Activated CD4-positive, alpha-beta T cell treated with anti-CD3 and anti-CD28 coated beads, Interleukin-2, Interleukin-6, amounts not matched to agents 100 ng/mL and 50 ng/mL, durations not matched to agents 16 hours and 8 hours (primary cell): Measurements from ENCODE around the gene TAAR1.
"Not testable (repeated sequence)": the region's sequence is repeated elsewhere in the genome, so short reads cannot be mapped to it uniquely, and the experiment has no call there.

Source experiments
- DNase-seq: peaks from one replicate; pipeline ENCODE4 v3.0.0-alpha.2; 2020

The TAAR1 gene

DNA sequence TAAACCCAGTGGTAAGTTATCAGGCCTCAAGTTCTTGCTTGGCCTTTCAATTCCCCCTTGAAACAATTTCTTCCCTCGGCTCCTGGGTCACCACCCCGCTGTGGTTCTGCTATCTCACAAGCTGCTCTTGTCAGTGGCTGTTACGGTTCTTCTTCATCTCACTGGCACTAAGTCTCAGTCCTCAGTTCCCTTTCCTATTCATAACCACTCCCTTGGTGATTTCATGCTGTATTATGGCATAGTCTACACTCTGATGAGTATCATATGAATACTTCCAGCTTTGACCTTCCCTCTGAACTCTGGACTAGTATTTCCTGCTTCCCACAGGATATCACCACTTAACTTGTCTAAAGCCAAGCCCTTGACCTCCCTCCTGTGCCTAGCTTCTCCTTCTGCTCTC is 7.9 kb downstream of the TAAR1 start:
- DNase-seq: no peak

GRCh38 chr6:132650429-132650828 is 8.6 kb downstream of the TAAR1 start:
- no peak for DNase-seq

DNA sequence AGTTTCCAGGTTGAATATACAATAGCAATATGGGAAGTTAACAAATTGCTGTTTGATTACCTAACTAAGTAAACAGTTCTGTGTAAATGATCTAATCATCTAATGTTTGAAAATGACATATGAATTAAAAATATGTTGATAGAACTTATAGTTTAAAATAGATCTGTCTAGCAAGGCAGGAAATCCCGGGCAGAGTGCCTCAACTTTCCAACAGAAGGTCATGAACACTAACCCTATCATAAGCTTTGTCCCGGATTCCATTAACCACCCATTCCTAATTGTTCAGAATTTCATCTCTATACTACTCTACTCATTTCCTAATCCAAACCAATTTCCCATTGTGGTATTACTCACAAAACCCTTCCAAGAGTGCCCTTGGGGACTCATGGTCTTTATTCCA is 10.2 kb downstream of the TAAR1 start:
- DNase-seq: no peak

- DNase-seq: peak; percentile 64
Observed at GRCh38 chr6:132648356-132648755, 10.6 kb downstream of the TAAR1 start.

DNA sequence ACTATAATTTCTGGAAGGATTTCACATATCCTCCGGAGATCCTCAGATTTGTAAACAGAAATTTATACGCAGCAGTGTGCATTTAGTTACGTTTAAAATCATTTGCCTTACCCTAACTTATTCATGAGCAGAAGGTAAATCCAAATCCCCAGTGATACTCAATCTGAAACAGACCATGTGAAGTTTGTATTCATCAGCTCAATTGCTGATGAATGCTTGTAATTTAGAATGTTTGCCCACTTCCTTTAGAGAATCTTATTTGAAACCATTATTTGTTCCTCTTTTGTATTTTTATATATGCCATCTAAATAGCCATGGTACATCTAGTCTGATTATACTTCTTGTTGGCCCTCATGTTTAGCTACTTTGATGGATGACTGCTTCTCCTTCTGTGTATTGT is 15.4 kb downstream of the TAAR1 start:
- no peak for DNase-seq

- DNase-seq: not testable (repeated sequence)
Observed at GRCh38 chr6:132637135-132637534, 21.8 kb downstream of the TAAR1 start.

DNA sequence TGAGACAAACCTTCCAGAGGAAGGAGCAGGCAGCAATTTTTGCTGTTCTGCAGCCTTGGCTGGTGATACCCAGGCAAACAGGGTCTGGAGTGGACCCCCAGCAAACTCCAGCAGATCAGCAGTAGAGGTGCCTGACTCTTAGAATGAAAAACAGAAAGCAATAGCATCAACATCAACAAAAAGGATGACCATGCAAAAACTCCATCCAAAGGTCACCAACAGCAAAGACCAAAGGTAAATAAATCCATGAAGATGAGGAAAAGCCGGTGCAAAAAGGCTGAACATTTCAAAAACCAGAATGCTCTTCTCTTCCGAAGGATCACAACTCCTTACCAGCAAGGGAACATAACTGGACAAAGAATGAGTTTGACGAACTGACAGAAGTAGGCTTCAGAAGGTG is 23.1 kb downstream of the TAAR1 start:
- not testable (repeated sequence) for DNase-seq

DNA sequence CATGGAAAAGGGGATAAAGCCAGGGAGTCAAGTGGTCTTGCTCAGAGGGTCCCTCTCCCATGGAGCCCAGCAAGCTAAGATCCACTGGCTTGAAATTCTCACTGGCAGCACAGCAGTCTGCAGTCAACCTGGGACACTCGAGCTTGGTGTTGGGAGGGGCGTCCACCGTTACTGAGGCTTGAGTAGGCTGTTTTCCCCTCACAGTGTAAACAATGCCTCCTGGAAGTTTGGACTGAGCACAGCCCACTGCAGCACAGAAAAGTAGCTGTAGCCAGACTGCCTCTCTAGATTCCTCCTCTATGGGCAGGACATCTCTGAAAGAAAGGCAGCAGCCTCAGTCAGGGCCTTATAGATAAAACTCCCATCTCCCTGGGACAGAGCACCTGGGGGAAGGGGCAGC is 23.7 kb downstream of the TAAR1 start:
- DNase-seq: not testable (repeated sequence)

- DNase-seq: no peak
Observed at GRCh38 chr6:132634796-132635195, 24.2 kb downstream of the TAAR1 start.

DNA sequence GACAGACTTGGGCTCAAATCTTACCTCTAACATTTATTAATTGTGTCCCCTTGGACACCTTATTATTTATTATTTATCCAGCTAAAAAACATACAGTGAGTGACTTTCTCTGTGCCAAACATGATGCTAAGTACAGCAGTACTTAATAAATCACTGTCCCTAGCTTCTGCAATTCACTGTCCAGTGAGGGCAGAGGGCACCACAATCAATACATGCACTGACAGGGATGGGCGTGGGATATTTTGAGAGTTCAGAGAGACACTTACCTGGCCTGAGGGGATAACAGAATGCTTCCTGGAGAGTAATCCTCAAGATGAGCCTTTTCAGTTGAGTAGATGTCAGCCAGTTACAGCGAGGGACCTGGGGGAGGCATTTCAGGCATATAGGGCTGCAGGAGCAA is 25.6 kb downstream of the TAAR1 start:
- no peak for DNase-seq

DNA sequence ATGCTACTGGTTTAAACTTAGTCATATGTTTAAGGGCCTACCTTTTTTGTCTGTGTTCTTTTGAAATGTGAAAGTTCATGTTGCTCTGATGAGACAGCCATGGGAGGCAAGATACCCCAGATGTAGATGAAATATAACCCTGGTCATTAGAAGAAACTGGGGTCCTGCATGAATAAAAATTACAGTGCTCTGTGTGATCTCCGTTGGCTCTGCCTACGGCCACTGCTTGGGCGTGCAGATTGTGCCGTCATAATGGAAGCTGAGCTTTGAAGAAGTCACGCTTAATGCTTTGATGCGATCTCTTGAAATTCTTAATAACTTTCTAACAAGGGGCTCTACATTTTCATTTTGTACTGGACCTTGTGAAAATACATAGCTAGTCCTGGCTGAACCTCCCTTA is 34.8 kb downstream of the TAAR1 start, which contains the start of gene TAAR2:
Gene TAAR2, minus strand, starts transcription at position 101 of the 400 bp plus-strand sequence. Its CDS starts 0 bp downstream, at position 101.
- DNase-seq: no peak

- DNase-seq: no peak
Observed at GRCh38 chr6:132623106-132623845, 35.7 kb downstream of the TAAR1 start.

DNA sequence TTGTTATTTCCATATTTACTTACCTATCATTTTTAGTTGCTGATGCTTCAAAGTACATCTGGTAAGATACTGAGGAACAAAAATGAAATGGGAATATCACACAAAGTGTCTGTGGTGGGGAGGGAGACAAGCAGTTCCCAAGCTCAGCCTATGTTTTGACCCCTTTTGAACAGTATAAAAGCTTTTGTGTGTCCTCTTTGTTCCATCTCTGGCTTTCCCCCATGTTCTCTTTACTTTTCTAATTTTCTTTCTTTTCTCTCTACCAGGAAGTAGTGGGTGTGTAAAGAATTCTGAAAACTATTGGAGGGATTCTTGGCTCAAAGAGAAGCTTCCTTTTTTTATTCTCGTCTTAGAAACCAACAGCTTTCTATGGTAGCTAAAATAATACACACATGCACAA is 42.3 kb downstream of the TAAR1 start:
- no peak for DNase-seq

- DNase-seq: no peak
Observed at GRCh38 chr6:132614554-132614953, 44.4 kb downstream of the TAAR1 start.

DNA sequence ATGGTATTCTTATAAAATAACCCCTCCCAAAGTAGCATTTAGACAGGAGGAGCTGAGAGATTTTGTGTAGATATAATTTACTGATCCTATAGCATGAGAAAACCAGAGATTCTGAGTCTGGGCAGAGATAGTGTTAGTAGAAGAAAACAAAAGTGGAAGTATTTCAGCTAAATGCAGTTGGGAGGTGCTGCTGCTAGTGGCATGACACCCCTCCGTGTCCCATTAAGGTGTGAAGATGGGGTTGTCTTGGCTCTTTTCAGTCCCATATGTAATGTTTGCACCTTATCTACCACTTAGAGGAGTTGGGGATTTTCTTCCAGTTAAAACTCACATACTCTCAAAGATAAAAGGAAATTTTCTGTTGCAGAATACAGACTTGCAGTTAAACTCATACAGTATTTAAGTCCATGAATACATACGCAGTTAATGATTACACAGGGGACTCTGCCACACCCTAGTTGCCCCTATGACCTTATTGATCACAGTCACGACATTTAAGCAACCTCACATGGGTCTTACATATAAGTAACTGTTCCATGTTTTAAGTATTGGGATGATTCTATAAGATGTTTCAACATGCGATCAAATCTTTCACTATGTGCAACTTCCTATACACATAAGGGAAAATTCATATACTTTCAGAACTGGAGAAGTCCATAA is 46.4 kb downstream of the TAAR1 start:
- no peak for DNase-seq

- no peak for DNase-seq
Observed at GRCh38 chr6:132611616-132612015, 47.4 kb downstream of the TAAR1 start.

- DNase-seq: no peak
Observed at GRCh38 chr6:132607544-132608233, 51.3 kb downstream of the TAAR1 start.

- no peak for DNase-seq
Observed at GRCh38 chr6:132604635-132605152, 54.3 kb downstream of the TAAR1 start.

- not testable (repeated sequence) for DNase-seq
Observed at GRCh38 chr6:132600900-132601299, 58.1 kb downstream of the TAAR1 start.

DNA sequence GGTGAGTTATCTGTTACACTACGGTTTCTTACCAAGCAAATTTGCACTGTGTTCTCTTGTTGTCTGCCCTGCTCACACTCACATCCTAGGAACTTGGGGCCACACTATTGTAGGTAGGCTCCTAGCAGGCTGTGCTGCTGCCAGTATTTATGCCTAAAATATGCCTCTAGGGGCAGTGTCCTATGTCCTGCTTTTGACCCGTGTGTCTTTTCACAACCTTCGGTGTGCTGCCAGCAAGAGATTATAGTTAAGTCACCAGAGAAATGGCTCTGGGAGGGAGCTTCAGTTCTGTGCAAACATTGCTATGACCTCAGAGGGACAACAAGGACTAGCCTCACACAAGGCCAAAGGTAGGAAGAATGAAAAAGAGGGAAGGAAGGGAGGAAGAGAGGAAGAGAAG is 60.5 kb downstream of the TAAR1 start:
- DNase-seq: no peak

DNA sequence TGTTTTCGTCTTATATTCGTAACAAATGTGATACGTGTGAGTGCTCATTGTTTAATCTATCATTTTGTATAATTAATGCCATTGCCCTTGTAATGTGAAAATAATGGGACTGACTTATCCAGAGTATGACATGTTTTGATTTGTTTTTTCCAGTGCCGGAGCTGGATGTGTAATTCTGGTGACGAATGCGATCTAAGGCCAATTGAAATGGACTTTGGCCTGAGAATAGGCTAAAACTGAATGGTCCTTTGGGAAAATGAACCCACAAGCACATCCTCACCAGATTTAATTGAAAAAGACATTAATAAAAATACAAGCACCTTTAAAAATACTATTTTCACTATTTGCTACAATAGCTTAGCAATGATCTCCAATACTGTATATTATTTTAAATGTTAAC is 62.8 kb downstream of the TAAR1 start:
- DNase-seq: no peak
